Endothelial cell of umbilical vein (primary cell): Measurements from ENCODE around the gene NLGN2. TPM values are rescaled to one million over a fixed set of nuclear protein-coding genes. Genes with fewer than 3 reads are reported as not detected.

Source experiments
- BruUV-seq: library from RNA; stranded (reverse); fragments of 400-500 nt; replicated peaks from 2 replicates; lab custom pipeline; 2021; lab: Mats Ljungman, UMichigan
- CTCF ChIA-PET: fragments of 300-600, 350-600 bp; sonication (Branson Sonifier 250); formaldehyde crosslinking; loops from one replicate; lab custom pipeline; 2021; ENCODE audit warnings: antibody characterized with exemption, inconsistent platforms; lab: Charles Lee
- POLR2A ChIA-PET: fragments of 300-600, 350-600 bp; sonication (Branson Sonifier 250); formaldehyde crosslinking; loops from one replicate; lab custom pipeline; 2021; ENCODE audit warnings: antibody characterized with exemption, inconsistent platforms; lab: Charles Lee
- DNase-seq: peaks from one replicate; pipeline ENCODE4 v3.0.0-alpha.2; 2011; ENCODE audit warnings: low read depth, low spot score
- FAIRE-seq: peaks from 2 replicates; lab custom pipeline; 2011; peaks lifted over from hg19 to GRCh38; lab: Jason Lieb, UNC
- H2AFZ ChIP-seq: 2 replicates; pipeline ENCODE4 v1.6.0; 2012; ENCODE audit warnings: low read depth, low read length, control low read depth, inconsistent platforms
- H3K27ac ChIP-seq: 2 replicates; pipeline ENCODE4 v1.5.1; 2011; ENCODE audit warnings: low read depth, mild to moderate bottlenecking, control low read depth, low read length, moderate library complexity; ENCODE audit not compliant: insufficient read depth
- H3K27me3 ChIP-seq, 2 experiments: 2 replicates each; pipeline versions ENCODE4 v1.6.0 to v1.6.1; 2011; ENCODE audit warnings: low read length in 2 of 2, mixed read lengths in 1 of 2; ENCODE audit not compliant: control insufficient read depth in 2 of 2, insufficient read depth in 2 of 2
- H3K36me3 ChIP-seq, 2 experiments: 2 replicates in 1 of 2; 3 replicates in 1 of 2; pipeline ENCODE4 v1.5.1; 2011; ENCODE audit warnings: low read length in 2 of 2, mild to moderate bottlenecking in 1 of 2, moderate library complexity in 1 of 2; ENCODE audit not compliant: control insufficient read depth in 2 of 2, insufficient read depth in 2 of 2; ENCODE audit errors: extremely low read depth in 1 of 2
- H3K4me1 ChIP-seq: 3 replicates; pipeline ENCODE4 v1.5.1; 2011; ENCODE audit warnings: mild to moderate bottlenecking, low read length; ENCODE audit not compliant: control insufficient read depth, insufficient read depth; ENCODE audit errors: extremely low read depth
- H3K4me2 ChIP-seq: 2 replicates; pipeline ENCODE4 v1.6.1; 2011; ENCODE audit warnings: low read length, control low read depth, mixed read lengths; ENCODE audit not compliant: insufficient read depth
- H3K4me3 ChIP-seq, 3 experiments: fragments of 200-600 bp in 1 of 3; sonication (generic), shearing (Covaris generic) in 1 of 3; replicated peaks in 1 of 3; 2 replicates each; pipeline ENCODE4 v1.5.1; 2011 to 2016; ENCODE audit warnings: control low read depth in 3 of 3, low read length in 3 of 3, mild to moderate bottlenecking in 2 of 3, inconsistent platforms in 1 of 3, low read depth in 1 of 3, moderate library complexity in 1 of 3; ENCODE audit not compliant: insufficient read depth in 1 of 3
- H3K79me2 ChIP-seq: 2 replicates; pipeline ENCODE4 v1.6.0; 2012; ENCODE audit warnings: low read length, inconsistent platforms; ENCODE audit not compliant: control insufficient read depth, insufficient read depth
- H3K9ac ChIP-seq: replicated peaks from 2 replicates; pipeline ENCODE3; 2011; ENCODE audit warnings: low read length, control low read depth; ENCODE audit not compliant: insufficient read depth; ENCODE audit errors: extremely low read depth
- H3K9me1 ChIP-seq: replicated peaks from 3 replicates; pipeline ENCODE4 v1.6.0; 2011; ENCODE audit warnings: mild to moderate bottlenecking, low read length; ENCODE audit not compliant: control insufficient read depth, insufficient read depth; ENCODE audit errors: extremely low read depth
- H3K9me3 ChIP-seq: replicated peaks from 2 replicates; pipeline ENCODE4 v1.5.1; 2012; ENCODE audit warnings: low read length, inconsistent platforms; ENCODE audit not compliant: control insufficient read depth, insufficient read depth
- H4K20me1 ChIP-seq: replicated peaks from 2 replicates; pipeline ENCODE3; 2011; ENCODE audit warnings: mild to moderate bottlenecking, low read length; ENCODE audit not compliant: control insufficient read depth, insufficient read depth; ENCODE audit errors: extremely low read depth
- EZH2 ChIP-seq: IDR thresholded peaks from 2 replicates; pipeline ENCODE4 v1.6.1; 2012; ENCODE audit warnings: borderline replicate concordance, low read depth, mild to moderate bottlenecking, moderate library complexity, low read length, inconsistent platforms; ENCODE audit not compliant: severe bottlenecking
- FOS ChIP-seq: IDR thresholded peaks from 2 replicates; pipeline ENCODE4 v1.6.1; 2011; ENCODE audit warnings: mild to moderate bottlenecking, low read length, moderate library complexity, borderline replicate concordance; ENCODE audit not compliant: insufficient read depth
- GATA2 ChIP-seq: IDR thresholded peaks from 2 replicates; pipeline ENCODE4 v1.7.0; 2011; ENCODE audit warnings: low read depth, mild to moderate bottlenecking, moderate library complexity, mixed read lengths, low read length; ENCODE audit not compliant: insufficient read length, insufficient read depth
- JUN ChIP-seq: IDR thresholded peaks from 2 replicates; pipeline ENCODE4 v1.6.1; 2011; ENCODE audit warnings: borderline replicate concordance, low read depth; ENCODE audit not compliant: insufficient read length, insufficient read depth
- MYC ChIP-seq: IDR thresholded peaks from one replicate; pipeline ENCODE4 v1.6.1; 2011; ENCODE audit warnings: mild to moderate bottlenecking, low read depth, low read length
- POLR2A ChIP-seq: IDR thresholded peaks from 2 replicates; pipeline ENCODE4 v1.6.1; 2012; ENCODE audit warnings: low read depth, mild to moderate bottlenecking, control low read depth, low read length
- POLR2AphosphoS5 ChIP-seq: IDR thresholded peaks from 2 replicates; pipeline ENCODE4 v1.6.1; 2012; ENCODE audit warnings: low read depth, mild to moderate bottlenecking, control low read depth, low read length, moderate library complexity; ENCODE audit not compliant: insufficient read depth
- dilution Hi-C: fragments of 300-500 bp; cut with MboI; formaldehyde crosslinking; loops from one replicate; pipeline ENCODE4 v1.15.0; 2019; ENCODE audit warnings: low sequenced_read_pairs; ENCODE audit not compliant: extremely low pct_ligation_motif_present
- intact Hi-C: fragments of 100-400 bp; cut with micrococcal nuclease; formaldehyde crosslinking; loops from one replicate; pipeline ENCODE4 v1.10.0; 2022
- polyA plus RNA-seq, 4 experiments: library from polyadenylated mRNA; depleted of rRNA in 3 of 4; stranded (reverse) in 3 of 4; unstranded in 1 of 4; fragments of >200 nt; gene quantifications; 2 replicates each; pipeline versions ENCODE4 v1.2.1 to v1.2.3, GENCODE V29; 2011 to 2012; ENCODE audit warnings: missing spikeins in 1 of 4
- total RNA-seq: library from RNA; stranded (reverse); gene quantifications from 2 replicates; pipeline ENCODE4 v1.2.3, GENCODE V29; 2021
- TF ChIP-seq, protein P1 (sequence below), 2 donors: IDR thresholded peaks; 1 replicate in 1 of 2; 2 replicates in 1 of 2; pipeline ENCODE4 v1.5.1; 2011; ENCODE audit warnings: low read length in 2 of 2, mild to moderate bottlenecking in 2 of 2, moderate library complexity in 2 of 2, control low read depth in 1 of 2, inconsistent platforms in 1 of 2, low read depth in 1 of 2; ENCODE audit not compliant: insufficient read depth in 1 of 2; ENCODE audit errors: extremely low read depth in 1 of 2
- TF ChIP-seq, protein P2 (sequence below): IDR thresholded peaks from 2 replicates; pipeline ENCODE4 v1.6.1; 2011; ENCODE audit not compliant: insufficient read depth, insufficient read length

NLGN2 gene
- total and polyA plus RNA-seq, 2 donors (not counting 3 experiments of a cell fraction or from before 2014, with no cell fraction given): 15.4 to 25.9 TPM

DNA sequence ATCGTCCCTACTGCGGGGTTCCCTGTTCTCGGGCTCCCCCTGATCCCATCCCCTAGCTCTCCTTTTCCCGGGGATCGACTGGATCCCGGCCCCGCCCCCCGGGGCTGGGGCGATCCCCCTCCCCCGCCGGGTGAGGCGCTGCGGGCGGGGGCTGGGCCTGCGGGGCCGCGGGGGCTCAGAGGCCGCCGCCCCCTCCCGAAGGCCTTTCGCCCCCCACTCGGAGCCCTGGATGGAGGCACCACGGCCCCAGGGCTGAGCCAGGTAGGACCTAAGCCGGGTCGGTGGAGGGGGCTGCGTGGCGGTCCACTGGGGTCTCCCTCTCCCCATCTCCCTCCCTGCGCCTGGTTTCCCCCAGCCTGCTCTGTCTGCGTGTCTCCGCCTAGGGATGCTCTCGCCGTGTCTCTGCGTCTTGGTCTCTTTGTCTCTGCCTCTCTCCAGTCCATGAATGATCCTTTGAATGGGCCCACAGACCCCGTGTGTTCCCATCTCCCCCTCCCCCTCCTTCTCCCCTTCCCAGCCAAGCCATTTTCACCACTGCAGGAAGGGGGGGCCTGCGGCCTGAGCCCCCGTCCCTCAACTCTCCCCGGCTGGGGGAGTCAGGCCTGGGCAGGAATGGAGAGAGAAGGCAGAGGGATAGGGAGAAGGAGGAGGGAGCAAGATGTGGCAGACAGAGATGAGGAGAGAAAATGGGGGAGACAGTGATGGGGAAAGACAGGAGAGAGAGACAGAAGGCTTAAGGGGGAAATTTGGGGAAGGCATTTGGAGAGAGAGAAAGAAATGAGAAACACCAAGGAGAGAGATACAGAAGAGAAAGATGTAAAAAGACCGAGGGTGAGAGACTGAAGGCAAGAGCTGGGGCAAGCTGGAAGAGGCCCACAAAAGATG lies 2.1 kb upstream of the NLGN2 start:
- no peaks in the 10 kb centered on the region for H3K27me3 ChIP-seq
- peak overlapping the region; percentile 39 for H3K4me2 ChIP-seq
- TF ChIP-seq, protein P1, sequence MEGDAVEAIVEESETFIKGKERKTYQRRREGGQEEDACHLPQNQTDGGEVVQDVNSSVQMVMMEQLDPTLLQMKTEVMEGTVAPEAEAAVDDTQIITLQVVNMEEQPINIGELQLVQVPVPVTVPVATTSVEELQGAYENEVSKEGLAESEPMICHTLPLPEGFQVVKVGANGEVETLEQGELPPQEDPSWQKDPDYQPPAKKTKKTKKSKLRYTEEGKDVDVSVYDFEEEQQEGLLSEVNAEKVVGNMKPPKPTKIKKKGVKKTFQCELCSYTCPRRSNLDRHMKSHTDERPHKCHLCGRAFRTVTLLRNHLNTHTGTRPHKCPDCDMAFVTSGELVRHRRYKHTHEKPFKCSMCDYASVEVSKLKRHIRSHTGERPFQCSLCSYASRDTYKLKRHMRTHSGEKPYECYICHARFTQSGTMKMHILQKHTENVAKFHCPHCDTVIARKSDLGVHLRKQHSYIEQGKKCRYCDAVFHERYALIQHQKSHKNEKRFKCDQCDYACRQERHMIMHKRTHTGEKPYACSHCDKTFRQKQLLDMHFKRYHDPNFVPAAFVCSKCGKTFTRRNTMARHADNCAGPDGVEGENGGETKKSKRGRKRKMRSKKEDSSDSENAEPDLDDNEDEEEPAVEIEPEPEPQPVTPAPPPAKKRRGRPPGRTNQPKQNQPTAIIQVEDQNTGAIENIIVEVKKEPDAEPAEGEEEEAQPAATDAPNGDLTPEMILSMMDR (IDR thresholded peaks at IDR 0.05; ENCODE audit: extremely low read depth in 1 of 2, insufficient read depth in 1 of 2, low read depth in 1 of 2, low read length in 2 of 2): no peak
- TF ChIP-seq POLR2A (no peak), FOS (no peak), GATA2 (no peak), JUN (no peak), POLR2AphosphoS5 (no peak), EZH2 (no peak), MYC (no peak)
- TF ChIP-seq, protein P2, sequence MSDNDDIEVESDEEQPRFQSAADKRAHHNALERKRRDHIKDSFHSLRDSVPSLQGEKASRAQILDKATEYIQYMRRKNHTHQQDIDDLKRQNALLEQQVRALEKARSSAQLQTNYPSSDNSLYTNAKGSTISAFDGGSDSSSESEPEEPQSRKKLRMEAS: no peak
- H3K4me3 ChIP-seq: peak overlapping the region; percentile 38 to 59 (median 52)
- peaks cover 4% of the 10 kb centered on the region for H3K79me2 ChIP-seq
- ChIA-PET CTCF (interaction anchor here (1.0 to 1.2 kb wide), 3 partner anchors 11 to 155 kb away, joined by 3 read pairs; partner anchors contain the start of genes PLSCR3 and SENP3), POLR2A (no interaction called here)
- H3K9me3 ChIP-seq: no peaks in the 10 kb centered on the region
- peaks cover 0 to 15% of the 10 kb centered on the region in 2 experiments for H3K36me3 ChIP-seq
- H3K9ac ChIP-seq: peak overlapping the region; percentile 41
- no peaks in the 10 kb centered on the region for H4K20me1 ChIP-seq
- H3K4me1 ChIP-seq: peaks cover 12% of the 10 kb centered on the region
- no peak for FAIRE-seq
- intact Hi-C loops (loop anchor here (2.0 kb wide), 2 partner anchors 155 to 281 kb away; partner anchors contain the start of genes SENP3 and TP53), dilution Hi-C loops (no loop called here)
- no peak for DNase-seq
- H2AFZ ChIP-seq: peak overlapping the region; percentile 78
- no TSS peak for BruUV-seq
- H3K27ac ChIP-seq: no peak overlapping the region
- no peaks in the 10 kb centered on the region for H3K9me1 ChIP-seq
